Gastrocnemius medialis (tissue), 4 donors: Measurements from ENCODE around the gene PLCB3.

ENCODE experiments used
- POLR2A ChIP-seq, 2 donors: fragments of 450-650 bp; IDR thresholded peaks; one replicate each; pipeline ENCODE4 v1.6.1; 2017; ENCODE audit warnings: antibody characterized with exemption in 2 of 2, mild to moderate bottlenecking in 2 of 2, moderate library complexity in 2 of 2
- TF ChIP-seq, protein P1 (sequence below), 5 experiments: fragments of 450-650 bp in 3 of 5; fragments of 200-600 bp in 2 of 5; sonication (generic) in 2 of 5; IDR thresholded peaks in 4 of 5; conservative IDR thresholded peaks in 1 of 5; 1 replicate in 4 of 5; 2 replicates in 1 of 5; pipeline ENCODE4 v1.5.1; 2016 to 2019; ENCODE audit warnings: antibody characterized with exemption in 5 of 5, mild to moderate bottlenecking in 3 of 5, moderate library complexity in 3 of 5

DNA sequence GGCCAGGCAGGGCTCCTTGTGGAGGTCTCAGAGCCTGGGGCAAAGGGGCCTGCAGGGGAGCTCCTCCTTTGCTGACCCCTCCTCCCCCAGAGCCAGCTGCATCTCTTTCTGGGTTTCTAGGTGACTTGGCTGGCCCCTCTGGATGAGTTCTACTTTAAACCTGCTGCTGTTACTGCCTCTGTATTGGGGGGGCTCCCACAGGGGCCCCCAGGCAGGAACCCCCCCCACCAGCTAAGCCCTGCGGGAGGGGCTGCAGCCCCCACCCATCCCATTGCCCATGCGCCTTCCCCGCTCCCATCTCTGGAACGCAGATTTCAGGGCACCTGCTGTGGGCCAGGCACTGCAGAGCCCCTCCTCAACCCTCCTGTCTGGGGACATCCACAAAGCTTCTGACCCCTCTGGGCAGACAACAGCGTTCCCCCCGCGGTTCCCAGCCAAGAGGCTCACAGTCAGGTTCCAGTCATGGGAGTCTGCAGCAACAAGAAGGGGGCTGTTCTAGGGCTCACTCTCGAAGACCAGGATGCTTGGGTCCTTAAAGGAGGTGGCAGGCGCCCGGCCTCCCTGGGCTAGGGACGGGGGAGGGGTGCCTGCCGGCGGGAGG, 815 bp upstream of the PLCB3 start:
- TF ChIP-seq, protein P1, sequence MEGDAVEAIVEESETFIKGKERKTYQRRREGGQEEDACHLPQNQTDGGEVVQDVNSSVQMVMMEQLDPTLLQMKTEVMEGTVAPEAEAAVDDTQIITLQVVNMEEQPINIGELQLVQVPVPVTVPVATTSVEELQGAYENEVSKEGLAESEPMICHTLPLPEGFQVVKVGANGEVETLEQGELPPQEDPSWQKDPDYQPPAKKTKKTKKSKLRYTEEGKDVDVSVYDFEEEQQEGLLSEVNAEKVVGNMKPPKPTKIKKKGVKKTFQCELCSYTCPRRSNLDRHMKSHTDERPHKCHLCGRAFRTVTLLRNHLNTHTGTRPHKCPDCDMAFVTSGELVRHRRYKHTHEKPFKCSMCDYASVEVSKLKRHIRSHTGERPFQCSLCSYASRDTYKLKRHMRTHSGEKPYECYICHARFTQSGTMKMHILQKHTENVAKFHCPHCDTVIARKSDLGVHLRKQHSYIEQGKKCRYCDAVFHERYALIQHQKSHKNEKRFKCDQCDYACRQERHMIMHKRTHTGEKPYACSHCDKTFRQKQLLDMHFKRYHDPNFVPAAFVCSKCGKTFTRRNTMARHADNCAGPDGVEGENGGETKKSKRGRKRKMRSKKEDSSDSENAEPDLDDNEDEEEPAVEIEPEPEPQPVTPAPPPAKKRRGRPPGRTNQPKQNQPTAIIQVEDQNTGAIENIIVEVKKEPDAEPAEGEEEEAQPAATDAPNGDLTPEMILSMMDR (IDR thresholded peaks at IDR 0.05 in 4 of 5, conservative IDR thresholded peaks at IDR 0.05 in 1 of 5), result no peak
- TF ChIP-seq POLR2A (IDR thresholded peaks at IDR 0.05), result no peak
